Testis (tissue), 3 donors: ENCODE measurements around the gene HIPK2. TPM values are rescaled to one million over a fixed set of nuclear protein-coding genes. Genes with fewer than 3 reads are reported as not detected.

Source experiments
- DNase-seq: peaks from one replicate; pipeline ENCODE4 v3.0.0-alpha.2; 2019
- H3K27ac ChIP-seq, 2 donors: fragments of 200-600 bp; sonication (generic); one replicate each; pipeline ENCODE4 v1.5.1; 2019
- H3K27me3 ChIP-seq: fragments of 200-600 bp; sonication (generic); one replicate; pipeline ENCODE4 v1.5.1; 2019
- H3K36me3 ChIP-seq: fragments of 200-600 bp; sonication (generic); one replicate; pipeline ENCODE4 v1.5.1; 2017; ENCODE audit warnings: low read depth; ENCODE audit errors: missing control alignments
- H3K4me1 ChIP-seq: fragments of 200-600 bp; sonication (generic); one replicate; pipeline ENCODE4 v1.5.1; 2019
- H3K4me3 ChIP-seq, 2 donors: fragments of 200-600 bp; sonication (generic); one replicate each; pipeline ENCODE4 v1.5.1; 2017 to 2019
- H3K9me3 ChIP-seq: fragments of 200-600 bp; sonication (generic); one replicate; pipeline ENCODE4 v1.5.1; 2017
- CTCF ChIP-seq, 3 experiments: fragments of 450-650 bp in 2 of 3; fragments of 200-600 bp in 1 of 3; sonication (generic) in 1 of 3; IDR thresholded peaks; one replicate each; pipeline ENCODE4 v1.5.1; 2016 to 2019; ENCODE audit warnings: antibody characterized with exemption in 3 of 3, mild to moderate bottlenecking in 2 of 3, moderate library complexity in 1 of 3
- POLR2A ChIP-seq: fragments of 450-650 bp; IDR thresholded peaks from one replicate; pipeline ENCODE4 v1.6.1; 2017; ENCODE audit warnings: antibody characterized with exemption, mild to moderate bottlenecking, moderate library complexity
- WGBS, 2 donors: methylation state at CpG; one replicate each; pipeline ENCODE4 v1.1.5; 2018; 5-methylcytosine and 5-hydroxymethylcytosine counted together
- intact Hi-C: fragments of 100-400 bp; cut with DNase I; formaldehyde crosslinking; loops from one replicate; pipeline ENCODE4 v1.15.1; 2023; ENCODE audit warnings: low total_unique reads
- polyA plus RNA-seq: library from polyadenylated mRNA; stranded (reverse); fragments of 350-450 nt; fragmentation: Illumina TruSeq; extraction: RNeasy Lipid Tissue Mini Kit (QIAGEN cat#74804); gene quantifications from one replicate; pipeline ENCODE4 v1.2.3, GENCODE V29; 2014; ENCODE audit warnings: low read depth, low replicate concordance; ENCODE audit not compliant: insufficient read depth
- total RNA-seq, 2 donors: library from RNA; depleted of rRNA; stranded (reverse); fragments of >200 nt; gene quantifications; one replicate each; pipeline ENCODE4 v1.2.3, GENCODE V29; 2016

Gene HIPK2
- total and polyA plus RNA-seq, 3 donors from 2014 or later, result 6.3 to 22.4 (median 17.8) TPM

DNA sequence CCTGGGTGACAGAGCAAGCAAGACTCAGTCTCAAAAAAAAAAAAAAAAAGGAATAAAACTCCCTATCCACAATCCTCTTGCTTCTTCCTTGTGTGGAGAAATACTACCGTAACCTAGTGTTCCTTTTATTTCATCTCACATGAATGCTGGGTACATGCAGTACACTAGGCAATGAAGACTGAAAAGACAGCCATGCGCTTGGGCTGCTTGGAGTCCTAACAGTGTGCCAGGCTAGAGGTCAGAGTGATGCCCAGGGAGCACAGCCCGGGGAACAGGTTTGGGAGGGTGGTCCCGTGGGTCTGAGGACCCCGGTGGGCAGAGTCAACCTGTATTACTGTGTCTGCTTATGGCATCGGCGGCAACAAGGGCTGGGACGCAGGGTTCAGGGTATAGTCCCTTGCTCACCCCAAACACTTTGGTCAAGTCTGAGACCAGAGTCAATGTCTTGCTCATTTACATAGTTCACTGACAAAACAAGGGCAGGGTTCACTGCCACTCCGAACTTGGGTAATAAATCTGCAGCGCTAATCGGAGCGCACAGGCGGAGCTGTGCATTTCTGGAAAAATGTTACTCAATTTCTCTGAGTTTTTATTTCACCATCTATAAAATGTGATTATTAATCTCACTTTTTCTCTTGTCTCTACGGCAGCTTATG is 136.3 kb downstream of the HIPK2 start:
- H3K27me3 ChIP-seq, result no peaks in the 10 kb centered on the region
- H3K9me3 ChIP-seq, result no peaks in the 10 kb centered on the region
- WGBS, 2 donors, result 90 to 93% methylated on average over 8 to 14 of the region's 14 CpGs
- no peaks in the 10 kb centered on the region for H3K36me3 ChIP-seq
- no peaks in the 10 kb centered on the region for H3K4me1 ChIP-seq
- no peak overlapping the region for H3K4me3 ChIP-seq
- no peak for TF ChIP-seq POLR2A
- TF ChIP-seq CTCF (IDR thresholded peaks at IDR 0.05), result no peak
- DNase-seq, result no peak
- H3K27ac ChIP-seq, result no peak overlapping the region
- intact Hi-C loops, result loop anchor here (10.0 kb wide), 1 partner anchor 133 kb away; the partner anchor contains the start of gene HIPK2

- 98 to 100% methylated on average over 2 of the region's 2 CpGs for WGBS, 2 donors
- no peak overlapping the region for H3K4me3 ChIP-seq
These were observed 137.1 kb downstream of the HIPK2 start for GRCh38 chr7:139640681-139641080.

DNA sequence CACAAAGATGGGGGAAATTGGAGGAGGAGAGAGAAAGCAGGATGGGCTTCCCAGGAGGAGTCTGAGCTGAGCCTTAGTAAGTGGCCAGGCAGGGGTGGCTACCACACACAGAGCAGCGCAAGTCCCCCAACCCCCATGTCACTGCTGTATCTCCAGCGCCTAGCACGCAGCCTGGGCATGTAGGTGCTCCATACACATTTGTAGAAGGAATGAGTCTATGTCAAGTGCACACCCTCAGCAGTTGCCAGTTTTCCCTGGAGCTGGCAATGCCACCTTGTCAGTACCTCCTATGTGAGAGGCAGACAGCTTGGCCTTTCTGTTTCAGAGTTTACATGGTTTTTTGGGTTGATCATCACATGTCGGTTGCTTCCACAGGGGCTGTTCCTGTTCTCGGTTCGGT is 138.2 kb downstream of the HIPK2 start:
- Histone ChIP-seq H3K9me3 (no peaks in the 10 kb centered on the region), H3K27me3 (no peaks in the 10 kb centered on the region), H3K36me3 (no peaks in the 10 kb centered on the region), H3K4me1 (no peaks in the 10 kb centered on the region), H3K27ac (no peak overlapping the region), H3K4me3 (no peak overlapping the region)
- no peak for TF ChIP-seq CTCF (IDR thresholded peaks at IDR 0.05)
- no peak for TF ChIP-seq POLR2A
- WGBS, 2 donors, result 94 to 96% methylated on average over 6 of the region's 6 CpGs
- intact Hi-C loops, result no loop called here
- DNase-seq, result no peak

More at GRCh38 chr7:139640681-139641080, 137.1 kb downstream of the HIPK2 start:
- no peaks in the 10 kb centered on the region for H3K36me3 ChIP-seq
- no peaks in the 10 kb centered on the region for H3K4me1 ChIP-seq
- TF ChIP-seq POLR2A, result no peak
- intact Hi-C loops, result loop anchor here (10.0 kb wide), 1 partner anchor 134 kb away; the partner anchor contains the start of gene HIPK2
- no peaks in the 10 kb centered on the region for H3K27me3 ChIP-seq
- H3K9me3 ChIP-seq, result no peaks in the 10 kb centered on the region
- no peak for DNase-seq
- H3K27ac ChIP-seq, result no peak overlapping the region

DNA sequence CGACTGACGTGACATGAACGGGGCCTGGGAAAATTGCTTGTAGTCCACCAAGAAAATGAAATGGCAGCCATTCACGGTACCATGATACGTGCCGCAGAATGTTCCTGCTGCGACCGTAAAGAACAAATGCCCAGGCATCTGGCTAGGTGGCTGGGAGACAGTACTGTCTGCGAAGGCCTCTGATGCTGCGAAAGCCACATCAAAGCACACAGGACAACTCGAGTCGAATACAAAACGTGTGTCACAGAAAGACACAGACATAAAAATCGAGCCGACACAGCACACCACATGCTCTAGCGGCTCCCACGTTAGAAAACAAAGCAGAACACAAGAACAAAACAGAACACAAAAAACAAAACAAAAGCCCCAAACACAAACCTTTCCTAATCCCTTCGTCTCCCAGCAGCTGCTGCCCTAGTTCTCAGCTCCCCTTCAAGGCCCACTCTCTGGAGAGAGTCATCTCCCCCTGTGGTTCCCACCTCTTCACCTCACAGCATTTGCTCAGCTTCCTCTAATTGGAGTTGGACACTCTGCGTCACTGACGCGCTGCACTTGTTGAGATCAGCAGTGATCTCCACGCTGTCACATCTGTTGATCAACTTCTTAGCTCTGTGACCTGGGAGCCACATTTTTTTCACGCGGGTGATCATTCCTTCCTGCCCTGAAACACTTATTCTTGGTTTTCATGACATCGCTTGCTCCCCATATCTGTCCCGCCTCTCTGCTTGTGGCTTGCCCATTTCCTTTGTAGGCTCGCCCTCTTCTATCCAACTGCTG is 142.1 kb downstream of the HIPK2 start:
- Histone ChIP-seq H3K4me3 (no peak overlapping the region), H3K36me3 (no peaks in the 10 kb centered on the region), H3K27ac (no peak overlapping the region), H3K9me3 (no peaks in the 10 kb centered on the region), H3K4me1 (no peaks in the 10 kb centered on the region), H3K27me3 (no peaks in the 10 kb centered on the region)
- intact Hi-C loops, result no loop called here
- 91 to 92% methylated on average over 27 of the region's 27 CpGs for WGBS, 2 donors
- TF ChIP-seq CTCF (IDR thresholded peaks at IDR 0.05) (no peak), POLR2A (no peak)
- no peak for DNase-seq

- intact Hi-C loops, result no loop called here
- Histone ChIP-seq H3K27ac (no peak overlapping the region), H3K4me1 (peaks cover 6% of the 10 kb centered on the region), H3K4me3 (no peak overlapping the region), H3K27me3 (no peaks in the 10 kb centered on the region), H3K36me3 (no peaks in the 10 kb centered on the region), H3K9me3 (no peaks in the 10 kb centered on the region)
- 95% methylated on average over 7 of the region's 7 CpGs for WGBS, 2 donors
- TF ChIP-seq CTCF (IDR thresholded peaks at IDR 0.05) (no peak), POLR2A (no peak)
- no peak for DNase-seq
These were observed 143.7 kb downstream of the HIPK2 start for GRCh38 chr7:139634087-139634486.
